Measurements from ENCODE around the gene FARS2. TPM values are rescaled to one million over a fixed set of nuclear protein-coding genes. Genes with fewer than 3 reads are reported as not detected.

FARS2 gene
- total and polyA plus RNA-seq, 9 of the 15 experiments (the other 6 are each of a cell fraction or from before 2014, with no cell fraction given) = 16.5 to 62.2 (median 27.0) TPM

- DNase-seq (ENCODE audit: extremely low read depth in 1 of 4, low spot score in 3 of 4) (no peak), FAIRE-seq (no peak), ATAC-seq (no peak)
- Histone ChIP-seq H3K9me1 (ENCODE audit: control insufficient read depth, insufficient read depth, low read length) (no peaks in the 10 kb centered on the region), H3K36me3 (ENCODE audit: control insufficient read depth, insufficient read depth, low read length) (peaks cover 21% of the 10 kb centered on the region; the same call in 1 of the 3 replicates), H4K20me1 (replicated peaks; ENCODE audit: control insufficient read depth, insufficient read depth, low read length) (no peaks in the 10 kb centered on the region), H3K4me1 (replicated peaks in 1 of 2; ENCODE audit: control insufficient read depth in 2 of 2, insufficient read depth in 2 of 2, low read length in 2 of 2) (peaks cover 0 to 16% of the 10 kb centered on the region in 2 experiments; a peak in 2 of 5 replicates), H2AFZ (ENCODE audit: low read depth, low read length) (no peak overlapping the region), H3K79me2 (ENCODE audit: control insufficient read depth, insufficient read depth, low read length) (peaks cover 5% of the 10 kb centered on the region; the same call in 1 of the 3 replicates), H3K27ac (ENCODE audit: extremely low read depth, low read depth, low read length) (no peak overlapping the region; the same call in 2 of the 3 replicates), H3K4me2 (ENCODE audit: insufficient read depth, low read length) (no peak overlapping the region), H3K27me3 (ENCODE audit: control insufficient read depth in 2 of 2, insufficient read depth in 2 of 2, low read length in 2 of 2) (no peaks in the 10 kb centered on the region), H3K9me3 (replicated peaks; ENCODE audit: control insufficient read depth, insufficient read depth, low read depth, low read length) (no peaks in the 10 kb centered on the region), H3K4me3 (no peak overlapping the region), H3K9ac (ENCODE audit: insufficient read depth in 1 of 2, low read depth in 2 of 2, low read length in 2 of 2) (no peak overlapping the region)
- ChIA-PET CTCF (ENCODE audit: low intra/inter-chr PET ratio) (no interaction called here), POLR2A (interaction anchor here (0.6 to 1.3 kb wide), 3 partner anchors 10 to 162 kb away, joined by 3 to 6 read pairs (median 3); no protein-coding TSS in a partner anchor)
- no TSS peak for BruUV-seq (replicated peaks)
- TF ChIP-seq ZBTB12 (CRISPR knock-in tag; IDR thresholded peaks at IDR 0.05) (no peak), ZNF561 (CRISPR knock-in tag; conservative IDR thresholded peaks at IDR 0.05) (no peak), PHF8 (IDR thresholded peaks at IDR 0.05; ENCODE audit: borderline replicate concordance, low read length) (no peak), ZKSCAN3 (CRISPR knock-in tag; IDR thresholded peaks at IDR 0.05) (no peak), RHOXF2B (CRISPR knock-in tag; conservative IDR thresholded peaks at IDR 0.05) (no peak)
- TF ChIP-seq, protein P1, sequence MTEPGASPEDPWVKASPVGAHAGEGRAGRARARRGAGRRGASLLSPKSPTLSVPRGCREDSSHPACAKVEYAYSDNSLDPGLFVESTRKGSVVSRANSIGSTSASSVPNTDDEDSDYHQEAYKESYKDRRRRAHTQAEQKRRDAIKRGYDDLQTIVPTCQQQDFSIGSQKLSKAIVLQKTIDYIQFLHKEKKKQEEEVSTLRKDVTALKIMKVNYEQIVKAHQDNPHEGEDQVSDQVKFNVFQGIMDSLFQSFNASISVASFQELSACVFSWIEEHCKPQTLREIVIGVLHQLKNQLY (CRISPR knock-in tag; conservative IDR thresholded peaks at IDR 0.05) = no peak
- TF ChIP-seq, protein P2, sequence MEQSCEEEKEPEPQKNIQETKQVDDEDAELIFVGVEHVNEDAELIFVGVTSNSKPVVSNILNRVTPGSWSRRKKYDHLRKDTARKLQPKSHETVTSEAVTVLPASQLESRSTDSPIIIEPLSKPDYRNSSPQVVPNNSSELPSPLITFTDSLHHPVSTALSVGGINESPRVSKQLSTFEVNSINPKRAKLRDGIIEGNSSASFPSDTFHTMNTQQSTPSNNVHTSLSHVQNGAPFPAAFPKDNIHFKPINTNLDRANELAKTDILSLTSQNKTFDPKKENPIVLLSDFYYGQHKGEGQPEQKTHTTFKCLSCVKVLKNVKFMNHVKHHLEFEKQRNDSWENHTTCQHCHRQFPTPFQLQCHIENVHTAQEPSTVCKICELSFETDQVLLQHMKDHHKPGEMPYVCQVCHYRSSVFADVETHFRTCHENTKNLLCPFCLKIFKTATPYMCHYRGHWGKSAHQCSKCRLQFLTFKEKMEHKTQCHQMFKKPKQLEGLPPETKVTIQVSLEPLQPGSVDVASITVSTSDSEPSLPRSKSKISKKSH (CRISPR knock-in tag; IDR thresholded peaks at IDR 0.05) = no peak
- 89% methylated on average over 3 of the region's 3 CpGs for WGBS (ENCODE audit: insufficient coverage, low coverage, missing lambda C conversion rate)
- in situ Hi-C loops (cut with MboI) (no loop called here), intact Hi-C loops (cut with micrococcal nuclease) (no loop called here)
These were observed 32.0 kb upstream of the FARS2 start for GRCh38 chr6:5229356-5229755.
